Uterus (tissue), 4 donors: ENCODE measurements around the gene SCN7A. TPM values are rescaled to one million over a fixed set of nuclear protein-coding genes. Genes with fewer than 3 reads are reported as not detected.

ENCODE experiments used
- DNase-seq, 2 donors: peaks; one replicate each; pipeline ENCODE4 v3.0.0-alpha.2; 2019 to 2020
- H3K27ac ChIP-seq, 2 donors: fragments of 200-600 bp; sonication (generic); 1 replicate in 1 of 2; 2 replicates in 1 of 2; pipeline ENCODE4 v1.5.1; 2016 to 2018
- H3K27me3 ChIP-seq, 2 donors: fragments of 200-600 bp; sonication (generic); one replicate each; pipeline ENCODE4 v1.5.1; 2018 to 2019; ENCODE audit warnings: control low read depth in 1 of 2
- H3K36me3 ChIP-seq, 2 donors: fragments of 200-600 bp; sonication (generic); one replicate each; pipeline ENCODE4 v1.5.1; 2019; ENCODE audit warnings: control low read depth in 1 of 2
- H3K4me1 ChIP-seq, 2 donors: fragments of 200-600 bp; sonication (generic); one replicate each; pipeline ENCODE4 v1.5.1; 2018 to 2019; ENCODE audit warnings: control low read depth in 1 of 2
- H3K4me3 ChIP-seq, 2 donors: fragments of 200-600 bp; sonication (generic); 1 replicate in 1 of 2; 2 replicates in 1 of 2; pipeline ENCODE4 v1.5.1; 2018 to 2019; ENCODE audit warnings: mild to moderate bottlenecking in 1 of 2
- H3K9me3 ChIP-seq, 2 donors: fragments of 200-600 bp; sonication (generic); one replicate each; pipeline ENCODE4 v1.5.1; 2019; ENCODE audit warnings: control low read depth in 1 of 2
- POLR2A ChIP-seq, 2 donors: fragments of 450-650 bp; IDR thresholded peaks; one replicate each; pipeline ENCODE4 v1.6.1; 2016; ENCODE audit warnings: antibody characterized with exemption in 2 of 2, mild to moderate bottlenecking in 1 of 2, moderate library complexity in 1 of 2
- intact Hi-C: fragments of 100-400 bp; cut with DNase I; formaldehyde crosslinking; loops from one replicate; pipeline ENCODE4 v1.15.1; 2023; ENCODE audit warnings: low total_unique reads
- total RNA-seq, 4 donors: library from RNA; depleted of rRNA in 3 of 4; stranded (reverse); fragments of >200 nt in 3 of 4; gene quantifications; one replicate each; pipeline versions ENCODE4 v1.1.0 to v1.2.4, GENCODE V29; 2014 to 2023
- TF ChIP-seq, protein P1 (sequence below), 4 experiments: fragments of 200-600 bp in 2 of 4; fragments of 450-650 bp in 2 of 4; sonication (generic) in 2 of 4; IDR thresholded peaks; one replicate each; pipeline ENCODE4 v1.5.1; 2016 to 2019; ENCODE audit warnings: antibody characterized with exemption in 4 of 4, mild to moderate bottlenecking in 2 of 4, moderate library complexity in 1 of 4
- donor health status: DM: yes; HTN: yes; CAD: no.

The SCN7A gene
- total RNA-seq, 4 donors from 2014 or later = 40.0 to 74.1 (median 48.4) TPM

DNA sequence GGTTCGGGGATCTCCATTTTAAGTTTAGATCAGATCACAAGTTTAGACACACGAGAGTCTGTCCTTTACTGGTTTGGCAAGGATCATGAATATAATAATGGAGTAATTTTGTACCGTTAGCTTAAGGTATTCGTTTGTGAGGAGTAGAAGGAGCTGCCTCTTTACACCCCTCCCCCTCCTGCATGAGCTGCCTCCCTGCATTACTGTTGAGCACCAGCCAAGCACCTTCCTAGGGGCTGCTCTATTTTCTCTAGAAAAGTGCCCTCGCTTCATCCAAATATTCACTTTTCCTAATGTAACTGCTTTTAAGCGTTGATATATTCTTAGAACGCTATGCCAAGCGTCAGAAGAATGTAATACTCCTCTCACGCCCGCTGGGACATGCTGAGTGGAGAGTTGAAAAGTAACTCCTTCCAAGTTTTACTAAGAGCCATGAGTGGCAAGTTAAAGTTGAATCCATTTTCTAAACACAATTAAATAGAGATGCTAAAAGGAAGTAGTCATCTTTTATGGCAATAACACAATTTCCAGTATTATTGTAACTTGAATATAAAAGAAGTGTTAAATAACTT lies 25.4 kb upstream of the SCN7A start:
- H3K27me3 ChIP-seq = no peaks in the 10 kb centered on the region
- DNase-seq = no peak
- H3K9me3 ChIP-seq = no peaks in the 10 kb centered on the region
- TF ChIP-seq, protein P1, sequence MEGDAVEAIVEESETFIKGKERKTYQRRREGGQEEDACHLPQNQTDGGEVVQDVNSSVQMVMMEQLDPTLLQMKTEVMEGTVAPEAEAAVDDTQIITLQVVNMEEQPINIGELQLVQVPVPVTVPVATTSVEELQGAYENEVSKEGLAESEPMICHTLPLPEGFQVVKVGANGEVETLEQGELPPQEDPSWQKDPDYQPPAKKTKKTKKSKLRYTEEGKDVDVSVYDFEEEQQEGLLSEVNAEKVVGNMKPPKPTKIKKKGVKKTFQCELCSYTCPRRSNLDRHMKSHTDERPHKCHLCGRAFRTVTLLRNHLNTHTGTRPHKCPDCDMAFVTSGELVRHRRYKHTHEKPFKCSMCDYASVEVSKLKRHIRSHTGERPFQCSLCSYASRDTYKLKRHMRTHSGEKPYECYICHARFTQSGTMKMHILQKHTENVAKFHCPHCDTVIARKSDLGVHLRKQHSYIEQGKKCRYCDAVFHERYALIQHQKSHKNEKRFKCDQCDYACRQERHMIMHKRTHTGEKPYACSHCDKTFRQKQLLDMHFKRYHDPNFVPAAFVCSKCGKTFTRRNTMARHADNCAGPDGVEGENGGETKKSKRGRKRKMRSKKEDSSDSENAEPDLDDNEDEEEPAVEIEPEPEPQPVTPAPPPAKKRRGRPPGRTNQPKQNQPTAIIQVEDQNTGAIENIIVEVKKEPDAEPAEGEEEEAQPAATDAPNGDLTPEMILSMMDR (IDR thresholded peaks at IDR 0.05) = no peak
- TF ChIP-seq POLR2A (IDR thresholded peaks at IDR 0.05) = no peak
- no peak overlapping the region for H3K4me3 ChIP-seq
- H3K4me1 ChIP-seq = no peaks in the 10 kb centered on the region
- H3K27ac ChIP-seq = no peak overlapping the region
- intact Hi-C loops = no loop called here
- no peaks in the 10 kb centered on the region for H3K36me3 ChIP-seq

DNA sequence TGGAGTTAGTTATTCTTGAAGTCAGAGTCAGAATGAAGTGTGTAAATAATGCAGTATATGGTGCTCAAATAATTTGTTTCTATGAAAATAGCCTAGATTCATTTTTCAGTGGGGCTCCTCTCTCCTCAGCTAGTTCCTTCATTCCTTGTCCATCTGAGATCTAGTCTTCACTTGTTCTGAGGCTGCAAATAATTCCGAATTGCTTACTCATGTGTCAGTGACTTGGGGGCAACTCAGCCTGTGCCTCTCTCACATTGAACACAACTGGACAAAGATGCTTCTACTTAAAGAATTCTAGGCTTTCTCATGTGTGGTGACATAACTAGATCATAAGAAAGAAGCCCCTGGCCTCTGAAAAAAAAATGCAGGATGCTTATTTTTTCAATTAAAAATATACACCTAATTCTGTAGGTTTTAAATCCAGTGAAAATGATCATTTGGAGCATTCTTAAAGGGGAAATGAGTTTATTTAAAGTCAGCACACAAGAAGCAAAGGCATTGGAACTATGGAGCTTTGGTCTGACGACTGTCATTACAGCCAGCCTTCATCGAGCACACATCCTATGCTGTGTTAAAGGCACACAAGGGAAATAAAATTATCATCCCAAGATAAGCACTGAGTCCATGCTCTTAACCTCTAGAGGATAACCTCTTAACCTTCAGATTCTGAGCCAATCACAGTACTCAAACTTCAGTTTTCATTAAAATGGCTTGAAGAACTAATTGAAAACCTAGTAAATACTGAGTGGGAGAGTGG lies 24.8 kb upstream of the SCN7A start:
- DNase-seq = no peak
- TF ChIP-seq, protein P1 (IDR thresholded peaks at IDR 0.05) = no peak
- TF ChIP-seq POLR2A (IDR thresholded peaks at IDR 0.05) = no peak
- intact Hi-C loops = no loop called here
- Histone ChIP-seq H3K36me3 (no peaks in the 10 kb centered on the region), H3K27me3 (no peaks in the 10 kb centered on the region), H3K4me3 (no peak overlapping the region), H3K9me3 (no peaks in the 10 kb centered on the region), H3K27ac (no peak overlapping the region), H3K4me1 (no peaks in the 10 kb centered on the region)

DNA sequence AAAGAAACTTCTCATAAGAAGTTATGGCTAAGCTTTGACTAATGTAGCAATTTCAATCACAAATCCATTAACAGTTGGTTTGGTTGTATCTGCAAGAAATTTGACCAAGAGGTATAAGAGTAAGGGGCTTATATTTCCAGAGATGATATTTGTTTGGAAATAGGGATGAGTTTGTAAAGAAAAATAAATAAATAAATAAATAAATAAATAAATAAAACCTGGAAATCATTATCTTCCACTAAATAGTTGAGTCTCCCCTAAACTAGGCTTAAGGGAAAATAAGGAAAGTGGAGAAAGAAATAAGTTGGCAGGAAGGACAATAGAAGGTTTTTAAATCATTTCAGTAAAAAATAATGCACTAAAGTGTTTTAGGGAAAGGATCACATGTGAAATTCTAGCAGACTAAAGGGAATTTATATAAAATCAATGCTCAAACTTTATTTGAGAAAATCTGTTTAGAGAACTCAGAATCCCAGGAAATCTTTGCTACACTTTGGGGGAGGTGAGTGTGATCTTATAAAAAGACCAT lies 23.5 kb upstream of the SCN7A start:
- Histone ChIP-seq H3K4me3 (no peak overlapping the region), H3K27me3 (no peaks in the 10 kb centered on the region), H3K4me1 (no peaks in the 10 kb centered on the region), H3K9me3 (no peaks in the 10 kb centered on the region), H3K27ac (no peak overlapping the region), H3K36me3 (no peaks in the 10 kb centered on the region)
- no peak for TF ChIP-seq POLR2A (IDR thresholded peaks at IDR 0.05)
- TF ChIP-seq, protein P1 (IDR thresholded peaks at IDR 0.05) = no peak
- intact Hi-C loops = no loop called here
- DNase-seq = no peak

DNA sequence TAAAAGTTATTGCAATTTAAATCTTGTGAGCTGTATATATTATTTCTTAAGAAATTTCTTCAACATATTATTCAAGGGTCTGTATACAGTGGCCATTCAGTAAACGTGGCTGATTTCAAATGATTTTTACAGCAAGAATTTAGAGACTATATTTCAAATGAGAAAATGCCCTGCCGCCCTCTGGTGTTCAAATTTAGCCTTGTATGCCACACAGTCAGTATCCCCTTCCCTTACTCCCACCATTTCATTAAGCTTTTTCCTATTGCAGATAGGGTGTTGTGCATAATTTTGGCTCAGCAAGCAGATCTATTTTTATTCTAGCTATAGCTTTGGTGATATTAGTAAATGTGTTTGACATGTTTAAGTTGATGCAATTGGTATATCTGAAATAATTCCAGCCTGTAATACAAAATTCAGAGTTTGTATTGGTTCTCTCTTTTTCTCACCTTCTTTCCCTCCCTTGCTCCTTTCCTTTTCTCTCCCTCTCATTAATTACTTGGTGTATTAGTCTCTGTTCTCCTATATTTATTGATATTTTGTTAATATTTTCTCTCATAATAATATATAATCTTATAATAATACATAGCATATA lies 22.8 kb upstream of the SCN7A start:
- Histone ChIP-seq H3K27ac (no peak overlapping the region), H3K27me3 (no peaks in the 10 kb centered on the region), H3K36me3 (no peaks in the 10 kb centered on the region), H3K4me3 (no peak overlapping the region), H3K4me1 (no peaks in the 10 kb centered on the region), H3K9me3 (no peaks in the 10 kb centered on the region)
- peak; percentile 23 to 33 for DNase-seq
- TF ChIP-seq POLR2A (IDR thresholded peaks at IDR 0.05) = no peak
- TF ChIP-seq, protein P1 (IDR thresholded peaks at IDR 0.05) = peak; percentile 17 to 36 (median 30)
- intact Hi-C loops = no loop called here

DNA sequence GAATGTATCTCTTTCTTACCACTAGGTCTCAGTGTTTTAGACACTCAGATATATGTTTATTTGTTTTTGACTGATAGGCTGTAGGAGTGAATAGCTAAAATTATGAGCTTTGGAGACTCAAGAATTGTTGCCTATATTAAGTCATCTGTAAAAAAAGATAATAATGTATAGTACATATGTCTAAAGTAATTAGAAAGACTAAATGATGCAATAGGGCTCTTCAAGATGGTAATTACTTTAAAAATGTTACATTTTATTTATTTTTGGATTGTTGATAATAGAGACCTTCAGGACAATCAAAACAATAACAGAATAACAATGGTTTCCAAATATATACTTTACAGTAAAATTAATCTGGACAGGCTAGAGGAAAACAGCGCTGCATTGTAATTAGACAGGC lies 19.9 kb upstream of the SCN7A start:
- intact Hi-C loops = no loop called here

More for the DNA sequence above, 19.9 kb upstream of the SCN7A start:
- Histone ChIP-seq H3K9me3 (no peaks in the 10 kb centered on the region), H3K27ac (no peak overlapping the region), H3K4me1 (no peaks in the 10 kb centered on the region), H3K27me3 (no peaks in the 10 kb centered on the region), H3K4me3 (no peak overlapping the region), H3K36me3 (no peaks in the 10 kb centered on the region)
- DNase-seq = no peak
- TF ChIP-seq POLR2A (IDR thresholded peaks at IDR 0.05) = no peak
- TF ChIP-seq, protein P1 (IDR thresholded peaks at IDR 0.05) = no peak
